ENCODE results near the gene ATXN10. TPM values are rescaled to one million over a fixed set of nuclear protein-coding genes. Genes with fewer than 3 reads are reported as not detected.
A peak's percentile ranks its signal among the peaks of the same experiment; 100 is the strongest.

Gene ATXN10
- total and polyA plus RNA-seq, 2 of the 8 experiments (the other 6 are each of a cell fraction or from before 2014, with no cell fraction given) = 134 to 210 TPM

- peak in 1 of 2 experiments; percentile 43 for DNase-seq (ENCODE audit: low read depth in 1 of 2, low spot score in 2 of 2)
- 86% methylated on average over 3 of the region's 3 CpGs; no CpG with 5 or more reads in 1 of the 2 experiments for WGBS, 2 experiments (ENCODE audit: extremely low coverage in 1 of 2, insufficient coverage in 1 of 2, insufficient read length in 1 of 2, insufficient replicate concordance in 2 of 2, low coverage in 1 of 2, low lambda C conversion rate in 2 of 2, missing lambda C conversion rate in 1 of 2)
- no peak overlapping the region for H3K9ac ChIP-seq (replicated peaks in 1 of 4; ENCODE audit: extremely low read depth in 1 of 4, low read depth in 3 of 4, low read length in 3 of 4)
- no peak overlapping the region for H2BK15ac ChIP-seq (ENCODE audit: low read length)
- no peak overlapping the region for H2BK12ac ChIP-seq (ENCODE audit: low read depth, low read length)
- no peak for FAIRE-seq
- no peak overlapping the region for H3K27ac ChIP-seq (ENCODE audit: low read depth, low read length)
- no peaks in the 10 kb centered on the region for H3K79me1 ChIP-seq (ENCODE audit: low read depth, low read length)
- no peaks in the 10 kb centered on the region; the same call in 1 of the 2 replicates for H3K23me2 ChIP-seq (ENCODE audit: low read depth, low read length)
- H4K20me1 ChIP-seq (replicated peaks in 1 of 2; ENCODE audit: control insufficient read depth in 1 of 2, insufficient read depth in 2 of 2, low read length in 2 of 2) = peaks cover under 1 to 7% of the 10 kb centered on the region in 2 experiments
- no peaks in the 10 kb centered on the region for H3K79me2 ChIP-seq (ENCODE audit: control insufficient read depth in 1 of 2, insufficient read depth in 2 of 2, low read length in 2 of 2)
- no peak overlapping the region for H2BK120ac ChIP-seq (replicated peaks; ENCODE audit: low read depth, low read length)
- H3K4me3 ChIP-seq (ENCODE audit: extremely low read depth in 1 of 4, insufficient read depth in 2 of 4, low read depth in 3 of 4, low read length in 4 of 4) = no peak overlapping the region
- no peak overlapping the region for H3K56ac ChIP-seq (replicated peaks; ENCODE audit: insufficient read length, low read depth, low read length)
- CTCF ChIA-PET (ENCODE audit: partially characterized antibody) = interaction anchor here (1.0 to 6.3 kb wide), 8 partner anchors 12 to 232 kb away, joined by 3 to 78 read pairs (median 6); no protein-coding TSS in a partner anchor
- no peak overlapping the region for H2BK5ac ChIP-seq (ENCODE audit: low read depth, low read length)
- no peak overlapping the region for H3K4me2 ChIP-seq (ENCODE audit: insufficient read depth in 1 of 2, low read depth in 2 of 2, low read length in 2 of 2)
- H4K5ac ChIP-seq (ENCODE audit: insufficient read length, low read depth, low read length) = no peak overlapping the region
- H2BK20ac ChIP-seq (ENCODE audit: low read length) = no peak overlapping the region
- H2AFZ ChIP-seq (ENCODE audit: low read length) = no peak overlapping the region
- no peak overlapping the region for H4K91ac ChIP-seq (replicated peaks; ENCODE audit: insufficient read length, low read length)
- no peak for TF ChIP-seq NANOG (IDR thresholded peaks at IDR 0.05; ENCODE audit: insufficient read depth, low read depth, low read length, poor library complexity, severe bottlenecking)
- no peak overlapping the region for H3K18ac ChIP-seq (ENCODE audit: extremely low read depth, low read length)
- no peaks in the 10 kb centered on the region for H3K9me3 ChIP-seq (ENCODE audit: insufficient read depth in 2 of 2, low read depth in 1 of 2, low read length in 1 of 2)
- H3K27me3 ChIP-seq (replicated peaks in 1 of 4; ENCODE audit: control insufficient read depth in 3 of 4, extremely low read depth in 1 of 4, insufficient read depth in 3 of 4, low read length in 3 of 4) = peaks cover 0 to 42% (median 28%) of the 10 kb centered on the region in 4 experiments; a peak in 6 of 7 replicates
- H3K4ac ChIP-seq (replicated peaks; ENCODE audit: insufficient read length, low read depth, low read length) = no peak overlapping the region
- no peaks in the 10 kb centered on the region for H3K36me3 ChIP-seq (ENCODE audit: control insufficient read depth in 2 of 4, insufficient read depth in 4 of 4, low read length in 3 of 4)
- H3K23ac ChIP-seq (ENCODE audit: insufficient read length) = no peak overlapping the region
- H3K14ac ChIP-seq (ENCODE audit: insufficient read length) = no peak overlapping the region
- no peak overlapping the region for H2AK5ac ChIP-seq (ENCODE audit: low read depth, low read length)
- no peak overlapping the region for H4K8ac ChIP-seq (ENCODE audit: extremely low read depth, insufficient read depth, low read length)
- H3K4me1 ChIP-seq (replicated peaks in 1 of 4; ENCODE audit: control insufficient read depth in 3 of 4, insufficient read depth in 4 of 4, low read length in 3 of 4) = peaks cover 0 to 28% (median 22%) of the 10 kb centered on the region in 4 experiments; a peak in 6 of 7 replicates
- POLR2A ChIA-PET (ENCODE audit: partially characterized antibody) = interaction anchor here (1.0 kb wide), 1 partner anchor 10 kb away, joined by 3 read pairs; no protein-coding TSS in a partner anchor
Measured at GRCh38 chr22:45877036-45877380, 205.4 kb downstream of the ATXN10 start.

Measured in H1 (cell line).